GM18498 (cell line): ENCODE data around the gene SENP5.
"Not testable (repeated sequence)": the region's sequence is repeated elsewhere in the genome, so short reads cannot be mapped to it uniquely, and the experiment has no call there.

Experiments used
- ATAC-seq: cut with Tn5 transposase; IDR thresholded peaks from one replicate; pipeline ENCODE4 v1.9.1; 2021; ENCODE audit warnings: mild to moderate bottlenecking, moderate library complexity; ENCODE audit not compliant: unreplicated experiment

SENP5 gene

GRCh38 chr3:196938576-196938975 is 70.9 kb downstream of the SENP5 start:
- no peak for ATAC-seq

- ATAC-seq = peak; percentile 31
Observed at GRCh38 chr3:196941729-196942225, 74.1 kb downstream of the SENP5 start.

GRCh38 chr3:196942226-196942914 is 74.7 kb downstream of the SENP5 start, which contains the start of gene NCBP2:
TSS of gene NCBP2 (minus strand) at chr3:196942528. CDS start at chr3:196942503, 25 bp downstream.
- ATAC-seq = peak; percentile 91

- ATAC-seq = peak; percentile 20
Observed at GRCh38 chr3:196942915-196943277, 75.2 kb downstream of the SENP5 start.

- not testable (repeated sequence) for ATAC-seq
Observed at GRCh38 chr3:196944037-196944790, 76.5 kb downstream of the SENP5 start.

- ATAC-seq = no peak
Observed at GRCh38 chr3:196947136-196947859, 79.6 kb downstream of the SENP5 start.

GRCh38 chr3:196947860-196948441 is 80.2 kb downstream of the SENP5 start:
- no peak for ATAC-seq

GRCh38 chr3:196948442-196949284 is 80.9 kb downstream of the SENP5 start:
- ATAC-seq = no peak

GRCh38 chr3:196949285-196949619 is 81.5 kb downstream of the SENP5 start:
- no peak for ATAC-seq

- ATAC-seq = no peak
Observed at GRCh38 chr3:196949750-196950149, 82.0 kb downstream of the SENP5 start.

- ATAC-seq = no peak
Observed at GRCh38 chr3:196951371-196951770, 83.7 kb downstream of the SENP5 start.

GRCh38 chr3:196954832-196955231 is 87.1 kb downstream of the SENP5 start:
- no peak for ATAC-seq

- no peak for ATAC-seq
Observed at GRCh38 chr3:196962108-196962929, 94.6 kb downstream of the SENP5 start.

- ATAC-seq = peak; percentile 62
Observed at GRCh38 chr3:196962930-196963630, 95.4 kb downstream of the SENP5 start.

GRCh38 chr3:196963631-196963953 is 95.9 kb downstream of the SENP5 start:
- no peak for ATAC-seq

GRCh38 chr3:196965112-196965803 is 97.5 kb downstream of the SENP5 start:
- no peak for ATAC-seq

- no peak for ATAC-seq
Observed at GRCh38 chr3:196965804-196966173, 98.1 kb downstream of the SENP5 start.
